SK-N-MC (cell line): ENCODE measurements around the gene GET3.

Source experiments
- EZH2 ChIP-seq: fragments of 200-600 bp; sonication (generic); IDR thresholded peaks from one replicate; pipeline ENCODE4 v1.6.1; 2017; ENCODE audit warnings: antibody characterized with exemption
- POLR2AphosphoS5 ChIP-seq: IDR thresholded peaks from 2 replicates; pipeline ENCODE4 v1.6.1; 2012; ENCODE audit warnings: mild to moderate bottlenecking, low read depth, low read length, borderline replicate concordance

- no peak for TF ChIP-seq EZH2
- no peak for TF ChIP-seq POLR2AphosphoS5
These were observed 596 bp downstream of the GET3 start for GRCh38 chr19:12737835-12738351.
